Common myeloid progenitor, CD34-positive (primary cell): Measurements from ENCODE around the gene LCN6.

Experiments used
- CTCF ChIA-PET: fragments of 350-600 bp; sonication (Branson Sonifier 250); formaldehyde crosslinking; loops from one replicate; lab custom pipeline; 2021; ENCODE audit warnings: antibody characterized with exemption; lab: Charles Lee
- POLR2A ChIA-PET: fragments of 350-600 bp; sonication (Branson Sonifier 250); formaldehyde crosslinking; loops from one replicate; lab custom pipeline; 2021; ENCODE audit warnings: antibody characterized with exemption; lab: Charles Lee
- DNase-seq, 3 donors: peaks; one replicate each; pipeline versions ENCODE4 v3.0.0 to v3.0.0-alpha.2; 2013
- H3K27ac ChIP-seq, 2 experiments: 1 replicate in 1 of 2; 2 replicates in 1 of 2; pipeline ENCODE4 v1.7.0; 2013; ENCODE audit warnings: inconsistent platforms in 2 of 2, low read length in 2 of 2, mild to moderate bottlenecking in 2 of 2, low read depth in 1 of 2, moderate library complexity in 1 of 2; ENCODE audit not compliant: severe bottlenecking in 2 of 2, insufficient read depth in 1 of 2, poor library complexity in 1 of 2
- H3K27me3 ChIP-seq, 5 experiments: replicated peaks in 2 of 5; 1 replicate in 3 of 5; 2 replicates in 2 of 5; pipeline versions ENCODE4 v1.6.1 to v1.7.0; 2013; ENCODE audit warnings: low read length in 4 of 5, mild to moderate bottlenecking in 2 of 5, moderate library complexity in 2 of 5, inconsistent platforms in 1 of 5; ENCODE audit not compliant: insufficient read depth in 5 of 5, control insufficient read depth in 4 of 5
- H3K36me3 ChIP-seq, 4 experiments: 1 replicate in 2 of 4; 2 replicates in 2 of 4; pipeline versions ENCODE4 v1.6.1 to v1.7.0; 2013; ENCODE audit warnings: low read length in 3 of 4, control low read depth in 1 of 4, mild to moderate bottlenecking in 1 of 4; ENCODE audit not compliant: control insufficient read depth in 4 of 4, insufficient read depth in 4 of 4
- H3K4me1 ChIP-seq, 4 experiments: 1 replicate in 3 of 4; 2 replicates in 1 of 4; pipeline versions ENCODE4 v1.6.1 to v1.7.1; 2013; ENCODE audit warnings: low read length in 3 of 4, mild to moderate bottlenecking in 3 of 4, control low read depth in 1 of 4, inconsistent platforms in 1 of 4, moderate library complexity in 1 of 4; ENCODE audit not compliant: control insufficient read depth in 4 of 4, insufficient read depth in 4 of 4; ENCODE audit errors: control extremely low read depth in 1 of 4
- H3K4me3 ChIP-seq, 7 experiments: 1 replicate in 4 of 7; 2 replicates in 3 of 7; pipeline versions ENCODE4 v1.5.1 to v1.7.0; 2013; ENCODE audit warnings: mild to moderate bottlenecking in 7 of 7, low read length in 6 of 7, moderate library complexity in 6 of 7, inconsistent platforms in 2 of 7, low read depth in 2 of 7, control low read depth in 1 of 7; ENCODE audit not compliant: insufficient read depth in 4 of 7, control insufficient read depth in 1 of 7; ENCODE audit errors: extremely low read depth in 1 of 7
- H3K9me3 ChIP-seq, 5 experiments: 1 replicate in 4 of 5; 2 replicates in 1 of 5; pipeline versions ENCODE4 v1.6.1 to v1.7.1; 2013; ENCODE audit warnings: low read length in 4 of 5, mild to moderate bottlenecking in 2 of 5, inconsistent platforms in 1 of 5, low read depth in 1 of 5, moderate library complexity in 1 of 5; ENCODE audit not compliant: control insufficient read depth in 4 of 5, insufficient read depth in 2 of 5; ENCODE audit errors: control extremely low read depth in 1 of 5
- WGBS: methylation state at CpG from one replicate; pipeline ENCODE4 v1.1.5; 2013; ENCODE audit not compliant: insufficient coverage; 5-methylcytosine and 5-hydroxymethylcytosine counted together

The LCN6 gene

DNA sequence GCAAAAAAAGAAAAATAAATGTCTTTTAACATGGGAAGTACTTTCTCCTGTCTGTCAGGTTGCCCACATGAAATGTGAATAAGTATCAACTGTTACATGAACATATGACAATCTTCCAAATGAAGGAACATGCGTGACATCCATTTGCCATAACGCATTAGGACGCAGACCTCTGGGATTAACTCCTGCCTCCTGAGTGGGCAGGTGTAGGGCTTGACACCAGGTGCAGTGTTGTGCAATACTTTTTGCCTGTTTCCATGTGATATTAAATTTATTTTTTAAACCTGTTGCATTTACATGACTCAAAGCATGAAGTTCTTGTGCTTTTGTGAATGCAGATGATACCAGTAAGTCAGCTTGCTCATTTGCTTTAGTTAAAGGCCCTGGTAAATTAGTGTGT lies 34.1 kb upstream of the LCN6 start:
- no peak overlapping the region for H3K4me3 ChIP-seq
- H3K27ac ChIP-seq: no peak overlapping the region
- no peaks in the 10 kb centered on the region for H3K36me3 ChIP-seq
- H3K9me3 ChIP-seq: no peaks in the 10 kb centered on the region
- no peaks in the 10 kb centered on the region for H3K27me3 ChIP-seq
- CTCF ChIA-PET: interaction anchor here (8.3 kb wide), 1 partner anchor 12 kb away, joined by 75 read pairs; no protein-coding TSS in a partner anchor
- POLR2A ChIA-PET: interaction anchor here (1.0 kb wide), 1 partner anchor 458 kb away, joined by 3 read pairs; the partner anchor contains the start of gene TUBB4B
- DNase-seq: no peak
- peaks cover 0 to 9% (median 2%) of the 10 kb centered on the region in 4 experiments for H3K4me1 ChIP-seq
- no CpG with 5 or more reads among the region's 3 CpGs for WGBS

DNA sequence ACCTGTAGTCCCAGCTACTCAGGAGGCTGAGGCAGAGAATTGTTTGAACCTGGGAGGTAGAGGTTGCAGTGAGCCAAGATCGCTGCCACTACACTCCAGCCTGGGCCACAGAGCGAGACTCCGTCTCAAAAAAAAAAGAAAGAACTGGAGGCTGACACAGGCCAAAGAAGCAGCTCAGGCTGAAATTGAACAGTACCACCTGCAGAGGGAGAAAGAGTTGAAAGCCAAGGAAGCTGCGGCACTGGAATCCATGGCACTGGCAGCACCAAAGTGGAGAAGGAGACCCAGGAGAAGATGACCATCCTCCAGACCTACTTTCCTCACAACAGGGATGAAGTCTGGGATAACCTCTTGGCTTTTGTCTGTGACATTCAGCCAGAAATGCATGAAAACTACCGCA lies 31.5 kb upstream of the LCN6 start:
- H3K36me3 ChIP-seq: no peaks in the 10 kb centered on the region
- no peak for DNase-seq
- H3K9me3 ChIP-seq: no peaks in the 10 kb centered on the region

DNA sequence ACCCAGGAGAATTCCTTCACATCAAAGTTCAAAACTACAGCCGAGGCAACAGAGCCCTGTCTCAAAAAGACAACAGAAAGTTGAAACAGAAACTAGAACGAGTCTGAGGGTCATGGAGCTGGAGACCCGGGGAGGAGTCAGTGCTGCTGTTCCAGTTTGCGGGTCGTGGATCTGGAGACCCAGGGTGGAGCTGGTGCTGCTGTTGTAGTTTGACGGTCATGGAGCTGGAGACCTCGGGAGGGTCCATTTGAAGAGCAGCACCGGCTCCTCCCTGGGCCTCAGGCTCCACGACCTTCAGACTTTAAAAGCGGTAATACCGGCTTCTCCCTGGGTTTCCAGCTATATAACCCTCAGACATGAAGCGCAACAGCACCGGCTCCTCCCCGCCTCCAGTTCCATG lies 29.0 kb upstream of the LCN6 start:
- CTCF ChIA-PET: interaction anchor here (0.9 to 3.7 kb wide), 9 partner anchors 9 to 26 kb away, joined by 3 to 26 read pairs (median 10); partner anchors contain the start of gene LCN15
- POLR2A ChIA-PET: no interaction called here
- Histone ChIP-seq H3K9me3 (peaks cover 0 to 4% (median 0%) of the 10 kb centered on the region in 5 experiments), H3K4me3 (no peak overlapping the region), H3K27ac (no peak overlapping the region), H3K27me3 (no peaks in the 10 kb centered on the region), H3K4me1 (peaks cover 0 to 4% (median 4%) of the 10 kb centered on the region in 4 experiments), H3K36me3 (no peaks in the 10 kb centered on the region)
- 97% methylated on average over 13 of the region's 14 CpGs for WGBS
- DNase-seq: no peak

More for the DNA sequence above, 31.5 kb upstream of the LCN6 start:
- no peak overlapping the region for H3K4me3 ChIP-seq
- ChIA-PET CTCF (interaction anchor here (1.5 to 3.7 kb wide), 3 partner anchors 9 to 13 kb away, joined by 6 to 26 read pairs (median 14); no protein-coding TSS in a partner anchor), POLR2A (no interaction called here)
- H3K27ac ChIP-seq: no peak overlapping the region
- WGBS: 100% methylated on average over 4 of the region's 5 CpGs
- H3K27me3 ChIP-seq: no peaks in the 10 kb centered on the region
- peaks cover 0 to 5% (median 2%) of the 10 kb centered on the region in 4 experiments for H3K4me1 ChIP-seq

- POLR2A ChIA-PET: no interaction called here
Observed at GRCh38 chr9:136776947-136777346, 28.6 kb upstream of the LCN6 start.

GRCh38 chr9:136775191-136775590 lies 26.9 kb upstream of the LCN6 start:
- H3K27me3 ChIP-seq: no peaks in the 10 kb centered on the region
- WGBS: 97% methylated on average over 6 of the region's 6 CpGs

More at GRCh38 chr9:136776947-136777346, 28.6 kb upstream of the LCN6 start:
- Histone ChIP-seq H3K27ac (no peak overlapping the region), H3K4me3 (no peak overlapping the region), H3K4me1 (peaks cover 0 to 4% (median 4%) of the 10 kb centered on the region in 4 experiments), H3K27me3 (no peaks in the 10 kb centered on the region), H3K36me3 (no peaks in the 10 kb centered on the region), H3K9me3 (peaks cover 0 to 4% (median 0%) of the 10 kb centered on the region in 5 experiments)
- CTCF ChIA-PET: interaction anchor here (0.6 to 3.7 kb wide), 8 partner anchors 8 to 223 kb away, joined by 3 to 26 read pairs (median 10); partner anchors contain the start of gene LCN15
- no peak for DNase-seq
- 94% methylated on average over 7 of the region's 7 CpGs for WGBS

DNA sequence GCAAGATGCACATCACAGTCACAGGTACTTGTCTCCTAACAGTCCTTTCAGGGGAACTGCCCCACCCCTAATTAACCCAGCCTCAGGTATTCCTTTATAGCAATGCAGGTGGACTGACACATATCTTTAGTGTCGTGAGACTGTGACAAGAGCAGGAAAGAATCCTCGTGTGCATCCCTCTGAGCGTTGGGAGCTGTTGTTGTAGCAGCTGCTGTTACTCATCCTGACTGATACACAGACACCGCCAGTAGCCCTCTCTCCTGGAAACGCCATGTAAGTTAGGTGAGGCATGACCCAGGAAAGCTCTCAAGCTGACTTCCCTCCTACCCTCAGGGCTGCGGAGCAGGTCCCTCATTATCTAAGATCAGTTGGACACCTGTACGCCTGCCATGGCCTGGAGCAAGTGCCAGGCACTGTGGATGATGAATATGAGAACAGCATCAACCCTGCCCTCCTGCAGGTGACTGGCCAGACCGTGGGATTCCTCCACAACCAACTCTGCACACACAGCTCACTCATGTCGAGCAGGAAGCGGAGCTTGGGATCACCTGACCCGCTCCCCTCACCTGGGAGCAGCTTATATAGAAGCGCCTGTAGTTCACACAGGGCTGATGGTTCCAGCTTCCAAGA lies 26.2 kb upstream of the LCN6 start:
- Histone ChIP-seq H3K27me3 (no peaks in the 10 kb centered on the region), H3K9me3 (peaks cover 0 to 4% (median 0%) of the 10 kb centered on the region in 5 experiments), H3K36me3 (no peaks in the 10 kb centered on the region), H3K27ac (no peak overlapping the region), H3K4me3 (no peak overlapping the region), H3K4me1 (peaks cover 0 to 8% (median 5%) of the 10 kb centered on the region in 4 experiments)
- WGBS: 98% methylated on average over 6 of the region's 12 CpGs
- CTCF ChIA-PET: interaction anchor here (0.5 to 10.8 kb wide), 5 partner anchors 8 to 27 kb away, joined by 3 to 75 read pairs (median 3); no protein-coding TSS in a partner anchor
- no peak for DNase-seq
- POLR2A ChIA-PET: no interaction called here

More at GRCh38 chr9:136775191-136775590, 26.9 kb upstream of the LCN6 start:
- Histone ChIP-seq H3K9me3 (peaks cover 0 to 4% (median 0%) of the 10 kb centered on the region in 5 experiments), H3K36me3 (no peaks in the 10 kb centered on the region), H3K4me3 (no peak overlapping the region), H3K27ac (no peak overlapping the region), H3K4me1 (peaks cover 0 to 4% (median 4%) of the 10 kb centered on the region in 4 experiments)
- no peak for DNase-seq
- POLR2A ChIA-PET: no interaction called here
- CTCF ChIA-PET: interaction anchor here (1.1 to 10.8 kb wide), 3 partner anchors 9 to 18 kb away, joined by 3 to 75 read pairs (median 4); no protein-coding TSS in a partner anchor
